GM04504 (cell line): ENCODE measurements around the gene TBC1D24.

ENCODE experiments used
- DNase-seq: peaks from one replicate; pipeline ENCODE4 v3.0.0-alpha.2; 2012; ENCODE audit warnings: low read depth

Gene TBC1D24

GRCh38 chr16:2482708-2483534 lies 8.0 kb downstream of the TBC1D24 start:
- peak; percentile 61 for DNase-seq

GRCh38 chr16:2483939-2484897 lies 9.3 kb downstream of the TBC1D24 start:
- no peak for DNase-seq

GRCh38 chr16:2484898-2485508 lies 10.1 kb downstream of the TBC1D24 start:
- no peak for DNase-seq

GRCh38 chr16:2485811-2486507 lies 11.0 kb downstream of the TBC1D24 start:
- no peak for DNase-seq

GRCh38 chr16:2486645-2487516 lies 12.0 kb downstream of the TBC1D24 start:
- no peak for DNase-seq

- no peak for DNase-seq
Measured at GRCh38 chr16:2487517-2487842, 12.6 kb downstream of the TBC1D24 start.

GRCh38 chr16:2487903-2488531 lies 13.1 kb downstream of the TBC1D24 start:
- DNase-seq: no peak

- no peak for DNase-seq
Measured at GRCh38 chr16:2489581-2489980, 14.7 kb downstream of the TBC1D24 start.

- DNase-seq: no peak
Measured at GRCh38 chr16:2490190-2491105, 15.5 kb downstream of the TBC1D24 start.

- DNase-seq: no peak
Measured at GRCh38 chr16:2492292-2492691, 17.4 kb downstream of the TBC1D24 start.

GRCh38 chr16:2493605-2494004 lies 18.7 kb downstream of the TBC1D24 start:
- no peak for DNase-seq

- no peak for DNase-seq
Measured at GRCh38 chr16:2494616-2495015, 19.7 kb downstream of the TBC1D24 start.

GRCh38 chr16:2495041-2495440 lies 20.1 kb downstream of the TBC1D24 start:
- DNase-seq: no peak

GRCh38 chr16:2496223-2497115 lies 21.5 kb downstream of the TBC1D24 start:
- DNase-seq: no peak

- DNase-seq: no peak
Measured at GRCh38 chr16:2497116-2497630, 22.2 kb downstream of the TBC1D24 start.

GRCh38 chr16:2497695-2498484 lies 23.0 kb downstream of the TBC1D24 start:
- no peak for DNase-seq

- DNase-seq: no peak
Measured at GRCh38 chr16:2498531-2499253, 23.8 kb downstream of the TBC1D24 start.
